Left lung (tissue), 10 donors: ENCODE data around the gene ZNF446. TPM values are rescaled to one million over a fixed set of nuclear protein-coding genes. Genes with fewer than 3 reads are reported as not detected.
"Not testable (repeated sequence)": the region's sequence is repeated elsewhere in the genome, so short reads cannot be mapped to it uniquely, and the experiment has no call there.

Experiments
- ATAC-seq: fragments of 200-7000 bp; cut with Tn5 transposase; one replicate; pipeline ENCODE4 v1.9.1; 2020; ENCODE audit warnings: moderate library complexity
- DNase-seq, 4 donors: peaks; one replicate each; pipeline ENCODE4 v3.0.0-alpha.2; 2013 to 2020
- H3K27ac ChIP-seq, 2 donors: fragments of 200-600 bp; sonication (generic) in 1 of 2; one replicate each; pipeline versions ENCODE4 v1.5.0 to v1.8.0; 2020 to 2021
- H3K27me3 ChIP-seq, 2 donors: fragments of 200-600 bp; sonication (generic) in 1 of 2; one replicate each; pipeline versions ENCODE4 v1.5.0 to v1.8.0; 2020 to 2021
- H3K36me3 ChIP-seq, 2 donors: fragments of 200-600 bp; sonication (generic) in 1 of 2; one replicate each; pipeline versions ENCODE4 v1.5.0 to v1.8.0; 2020 to 2021
- H3K4me1 ChIP-seq, 2 donors: fragments of 200-600 bp; one replicate each; pipeline ENCODE4 v1.8.0; 2021
- H3K4me3 ChIP-seq, 2 donors: fragments of 200-600 bp; sonication (generic) in 1 of 2; one replicate each; pipeline versions ENCODE4 v1.5.0 to v1.8.0; 2020 to 2021; ENCODE audit warnings: mild to moderate bottlenecking in 1 of 2
- H3K9me3 ChIP-seq, 2 donors: fragments of 200-600 bp; sonication (generic) in 1 of 2; one replicate each; pipeline versions ENCODE4 v1.5.0 to v1.8.0; 2020 to 2021
- intact Hi-C, 2 donors: fragments of 100-400 bp; cut with DNase I; formaldehyde crosslinking; loops; one replicate each; pipeline versions ENCODE4 v1.11.2 to v1.14.2; 2022
- polyA plus RNA-seq, 6 donors: library from polyadenylated mRNA; unstranded; fragments of 120-200 nt; gene quantifications; one replicate each; pipeline ENCODE4 v1.2.1, GENCODE V29; 2013; ENCODE audit not compliant: insufficient read length in 6 of 6
- total RNA-seq, 2 donors: library from RNA; stranded (reverse); fragmentation: NEBNext Ultra II Directional; extraction: Animal tissue kit (Norgen Biotek cat#: 25700); gene quantifications; one replicate each; pipeline ENCODE4 v1.2.1, GENCODE V29; 2021
- TF ChIP-seq, protein P1 (sequence below), 2 donors: fragments of 200-600 bp; sonication (generic) in 1 of 2; IDR thresholded peaks; one replicate each; pipeline versions ENCODE4 v1.5.0 to v1.8.0; 2021; ENCODE audit warnings: antibody characterized with exemption in 2 of 2
- donor health status: DM: no; HTN: yes; CAD: no.
- donor health status: DM: no; HTN: no; CAD: no.

The ZNF446 gene
- total and polyA plus RNA-seq, 8 donors, result 6.2 to 16.9 (median 14.1) TPM

DNA sequence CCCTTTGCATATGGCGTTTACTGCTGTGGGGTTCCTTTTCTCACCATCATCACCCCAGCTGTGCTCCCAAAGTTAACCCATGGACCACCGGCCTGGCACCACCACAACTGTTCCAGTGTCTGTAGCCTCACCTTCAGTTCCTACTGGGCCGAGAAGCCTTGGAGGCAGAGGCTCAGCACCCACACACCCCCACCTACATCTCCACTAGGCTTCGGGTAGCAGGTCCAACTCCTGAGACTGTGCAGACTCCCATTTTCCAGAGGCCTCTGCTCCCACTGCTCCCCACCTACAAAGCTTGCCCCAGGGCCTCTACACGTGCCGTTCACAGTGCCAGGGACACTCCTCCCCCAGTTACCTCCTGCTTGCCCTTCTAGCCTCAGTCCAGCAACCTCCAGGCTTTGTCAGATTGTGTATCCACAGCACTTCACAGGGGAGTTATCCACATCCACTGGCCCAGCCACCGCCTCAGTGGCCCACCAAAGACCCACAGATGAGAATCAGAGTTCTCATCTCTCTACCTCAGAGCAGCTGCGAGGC is 21.6 kb downstream of the ZNF446 start:
- intact Hi-C loops, result no loop called here

DNA sequence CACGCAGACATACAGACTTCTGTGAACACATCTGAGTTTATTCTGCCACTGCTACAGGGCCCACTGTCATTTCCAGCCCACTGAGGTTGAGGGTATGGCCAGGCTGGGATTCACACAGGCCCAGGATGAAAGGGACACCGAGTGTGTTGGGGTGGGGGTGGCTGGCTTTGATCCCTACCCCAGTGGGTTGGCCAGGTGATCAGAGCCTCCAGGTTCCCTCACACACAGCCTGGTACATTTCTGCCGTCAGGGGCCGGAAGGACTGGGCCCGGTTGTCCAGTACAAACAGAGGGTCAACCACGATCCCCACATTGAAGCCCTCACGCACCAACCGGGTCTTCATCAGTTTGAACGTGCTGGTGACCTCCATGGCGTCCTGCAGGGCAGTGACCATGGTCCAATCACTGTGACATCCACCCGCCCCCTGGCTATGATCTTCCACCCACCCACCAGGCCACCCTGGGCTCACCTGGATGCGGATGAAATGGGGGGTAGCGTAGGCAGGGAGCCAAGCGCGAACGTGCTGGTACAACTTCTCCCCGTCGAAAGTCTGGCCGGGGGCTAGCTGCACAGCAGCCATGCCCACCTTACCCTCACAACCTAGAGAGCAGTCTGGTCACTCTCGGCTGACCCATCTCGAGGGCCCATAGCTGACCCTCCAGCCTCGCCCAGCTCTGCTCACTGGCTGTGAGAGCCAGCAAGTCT is 22.3 kb downstream of the ZNF446 start:
- TF ChIP-seq, protein P1, sequence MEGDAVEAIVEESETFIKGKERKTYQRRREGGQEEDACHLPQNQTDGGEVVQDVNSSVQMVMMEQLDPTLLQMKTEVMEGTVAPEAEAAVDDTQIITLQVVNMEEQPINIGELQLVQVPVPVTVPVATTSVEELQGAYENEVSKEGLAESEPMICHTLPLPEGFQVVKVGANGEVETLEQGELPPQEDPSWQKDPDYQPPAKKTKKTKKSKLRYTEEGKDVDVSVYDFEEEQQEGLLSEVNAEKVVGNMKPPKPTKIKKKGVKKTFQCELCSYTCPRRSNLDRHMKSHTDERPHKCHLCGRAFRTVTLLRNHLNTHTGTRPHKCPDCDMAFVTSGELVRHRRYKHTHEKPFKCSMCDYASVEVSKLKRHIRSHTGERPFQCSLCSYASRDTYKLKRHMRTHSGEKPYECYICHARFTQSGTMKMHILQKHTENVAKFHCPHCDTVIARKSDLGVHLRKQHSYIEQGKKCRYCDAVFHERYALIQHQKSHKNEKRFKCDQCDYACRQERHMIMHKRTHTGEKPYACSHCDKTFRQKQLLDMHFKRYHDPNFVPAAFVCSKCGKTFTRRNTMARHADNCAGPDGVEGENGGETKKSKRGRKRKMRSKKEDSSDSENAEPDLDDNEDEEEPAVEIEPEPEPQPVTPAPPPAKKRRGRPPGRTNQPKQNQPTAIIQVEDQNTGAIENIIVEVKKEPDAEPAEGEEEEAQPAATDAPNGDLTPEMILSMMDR (IDR thresholded peaks at IDR 0.05), result no peak
- no peaks in the 10 kb centered on the region for H3K9me3 ChIP-seq
- peak in 1 of 4 donors; percentile 35 for DNase-seq
- intact Hi-C loops, result no loop called here
- ATAC-seq, result peak; percentile 2
- H3K27me3 ChIP-seq, result no peaks in the 10 kb centered on the region
- H3K27ac ChIP-seq, result peak overlapping the region in 1 of 2 donors; percentile 87
- peaks cover 0 to 23% of the 10 kb centered on the region in 2 donors for H3K4me1 ChIP-seq
- no peaks in the 10 kb centered on the region for H3K36me3 ChIP-seq
- H3K4me3 ChIP-seq, result peak overlapping the region; percentile 50 to 62

More for the DNA sequence above, 21.6 kb downstream of the ZNF446 start:
- DNase-seq (peak in 1 of 4 donors; percentile 43), ATAC-seq (no peak)
- peaks cover 0 to 23% of the 10 kb centered on the region in 2 donors for H3K4me1 ChIP-seq
- H3K36me3 ChIP-seq, result no peaks in the 10 kb centered on the region
- no peaks in the 10 kb centered on the region for H3K27me3 ChIP-seq
- TF ChIP-seq, protein P1 (IDR thresholded peaks at IDR 0.05), result no peak
- H3K9me3 ChIP-seq, result no peaks in the 10 kb centered on the region
- H3K27ac ChIP-seq, result no peak overlapping the region
- no peak overlapping the region for H3K4me3 ChIP-seq

DNA sequence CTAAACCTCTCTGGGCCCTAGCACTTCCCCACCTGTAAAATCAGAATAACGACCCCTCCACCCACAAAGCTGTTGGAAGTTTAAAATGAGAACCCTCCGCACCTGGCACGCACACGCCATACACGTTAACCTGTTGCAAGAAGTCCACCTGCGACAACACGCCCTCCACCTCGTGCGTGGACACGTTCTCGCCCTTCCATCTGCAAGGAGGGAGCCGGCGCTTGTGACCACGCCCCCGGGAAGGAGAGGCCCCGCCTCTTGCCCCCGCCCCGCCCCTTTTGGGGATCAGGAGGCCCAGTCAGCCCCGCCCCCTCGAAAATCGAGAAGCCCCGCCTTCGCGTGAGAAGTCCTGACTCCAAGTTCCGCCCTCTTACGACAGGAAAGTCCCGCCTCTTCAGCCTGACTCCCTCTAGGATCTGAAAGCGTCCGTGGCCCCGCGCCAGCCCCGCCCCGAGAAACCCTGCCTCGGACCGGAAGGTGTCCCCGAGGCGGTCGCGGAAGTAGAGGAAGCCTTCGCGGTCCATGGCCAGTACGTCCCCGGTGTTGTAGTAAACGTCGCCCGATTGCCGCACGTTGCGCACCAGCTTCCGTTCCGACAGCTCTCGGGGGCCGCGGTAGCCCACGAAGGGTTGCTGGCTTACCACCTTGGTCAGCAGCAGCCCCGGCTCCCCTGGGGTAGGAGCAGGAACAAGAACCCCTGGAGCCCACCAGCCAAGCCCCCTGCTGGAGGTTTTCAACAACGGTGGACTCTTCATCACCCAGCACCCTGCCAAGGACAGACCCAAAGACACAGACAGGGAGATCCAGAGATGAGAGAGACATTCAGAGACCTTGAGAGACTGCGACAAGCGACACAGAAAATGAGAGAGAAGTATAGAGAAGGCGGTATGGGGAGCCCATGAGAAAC is 23.1 kb downstream of the ZNF446 start:
- peak overlapping the region; percentile 50 to 62 for H3K4me3 ChIP-seq
- peak; percentile 98 for ATAC-seq
- DNase-seq, result peak; percentile 90 to 100 (median 98)
- peak overlapping the region; percentile 83 to 87 for H3K27ac ChIP-seq
- intact Hi-C loops, result no loop called here
- H3K4me1 ChIP-seq, result peaks cover 0 to 23% of the 10 kb centered on the region in 2 donors
- no peaks in the 10 kb centered on the region for H3K27me3 ChIP-seq
- TF ChIP-seq, protein P1 (IDR thresholded peaks at IDR 0.05), result no peak
- H3K36me3 ChIP-seq, result no peaks in the 10 kb centered on the region
- no peaks in the 10 kb centered on the region for H3K9me3 ChIP-seq

DNA sequence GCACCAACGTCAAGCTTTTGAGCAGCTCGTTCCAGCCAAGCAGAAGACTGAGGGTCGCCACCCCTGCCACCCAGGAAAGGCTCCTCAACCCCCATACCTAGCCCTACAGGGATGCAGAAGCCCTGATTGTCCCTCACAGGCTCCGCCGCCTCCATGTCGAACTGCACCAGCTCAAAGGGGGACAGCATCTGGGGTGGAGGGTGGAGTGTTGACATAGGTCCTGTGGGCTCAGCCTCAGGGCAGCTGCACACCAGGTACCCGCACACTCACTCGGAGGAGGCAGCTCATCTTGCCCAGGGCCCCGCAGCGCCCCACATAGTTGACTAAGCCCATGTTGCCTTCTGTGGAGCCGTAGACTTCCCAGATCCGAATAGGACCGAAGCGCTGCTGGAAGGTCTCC is 24.1 kb downstream of the ZNF446 start:
- TF ChIP-seq, protein P1 (IDR thresholded peaks at IDR 0.05), result no peak
- H3K27me3 ChIP-seq, result no peaks in the 10 kb centered on the region
- no peaks in the 10 kb centered on the region for H3K9me3 ChIP-seq
- H3K4me3 ChIP-seq, result peak overlapping the region; percentile 50 to 62
- H3K36me3 ChIP-seq, result no peaks in the 10 kb centered on the region
- no peak overlapping the region for H3K27ac ChIP-seq
- DNase-seq (no peak), ATAC-seq (no peak)
- H3K4me1 ChIP-seq, result peaks cover 0 to 23% of the 10 kb centered on the region in 2 donors
- intact Hi-C loops, result no loop called here

DNA sequence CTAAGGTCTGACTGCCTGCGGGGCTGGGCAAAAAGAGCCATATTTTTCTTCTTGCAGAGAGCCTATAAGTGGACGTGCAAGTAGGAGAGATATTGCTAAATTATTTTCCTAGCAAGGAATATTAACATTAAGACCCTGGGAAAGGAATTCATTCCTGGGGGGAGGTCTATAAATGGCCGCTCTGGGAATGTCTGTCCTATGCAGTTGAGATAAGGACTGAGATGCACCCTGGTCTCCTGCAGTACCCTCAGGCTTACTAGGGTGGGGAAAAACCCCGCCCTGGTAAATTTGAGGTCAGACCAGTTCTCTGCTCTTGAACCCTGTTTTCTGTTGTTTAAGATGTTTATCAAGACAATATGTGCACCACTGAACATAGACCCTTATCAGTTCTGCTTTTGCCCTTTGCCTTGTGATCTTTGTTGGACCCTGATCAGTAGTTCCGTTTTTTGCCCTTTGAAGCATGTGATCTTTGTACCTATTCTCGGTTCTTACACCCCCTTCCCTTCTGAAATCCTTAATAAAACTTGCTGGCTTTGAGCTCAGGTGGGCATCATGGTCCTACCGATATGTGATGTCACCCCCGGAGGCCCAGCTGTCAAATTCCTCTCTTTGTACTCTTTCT is 31.6 kb downstream of the ZNF446 start:
- H3K4me1 ChIP-seq, ATAC-seq, intact Hi-C loops, H3K27me3 ChIP-seq, H3K27ac ChIP-seq, H3K36me3 ChIP-seq, H3K9me3 ChIP-seq, H3K4me3 ChIP-seq, DNase-seq: not testable (repeated sequence)
